GM19438 (cell line): ENCODE results near the gene MMP11.
A peak's percentile ranks its signal among the peaks of the same experiment; 100 is the strongest.
"Not testable (repeated sequence)": the region's sequence is repeated elsewhere in the genome, so short reads cannot be mapped to it uniquely, and the experiment has no call there.

ENCODE experiments used
- ATAC-seq: cut with Tn5 transposase; IDR thresholded peaks from one replicate; pipeline ENCODE4 v1.9.1; 2021; ENCODE audit warnings: low read depth; ENCODE audit not compliant: unreplicated experiment

MMP11 gene

DNA sequence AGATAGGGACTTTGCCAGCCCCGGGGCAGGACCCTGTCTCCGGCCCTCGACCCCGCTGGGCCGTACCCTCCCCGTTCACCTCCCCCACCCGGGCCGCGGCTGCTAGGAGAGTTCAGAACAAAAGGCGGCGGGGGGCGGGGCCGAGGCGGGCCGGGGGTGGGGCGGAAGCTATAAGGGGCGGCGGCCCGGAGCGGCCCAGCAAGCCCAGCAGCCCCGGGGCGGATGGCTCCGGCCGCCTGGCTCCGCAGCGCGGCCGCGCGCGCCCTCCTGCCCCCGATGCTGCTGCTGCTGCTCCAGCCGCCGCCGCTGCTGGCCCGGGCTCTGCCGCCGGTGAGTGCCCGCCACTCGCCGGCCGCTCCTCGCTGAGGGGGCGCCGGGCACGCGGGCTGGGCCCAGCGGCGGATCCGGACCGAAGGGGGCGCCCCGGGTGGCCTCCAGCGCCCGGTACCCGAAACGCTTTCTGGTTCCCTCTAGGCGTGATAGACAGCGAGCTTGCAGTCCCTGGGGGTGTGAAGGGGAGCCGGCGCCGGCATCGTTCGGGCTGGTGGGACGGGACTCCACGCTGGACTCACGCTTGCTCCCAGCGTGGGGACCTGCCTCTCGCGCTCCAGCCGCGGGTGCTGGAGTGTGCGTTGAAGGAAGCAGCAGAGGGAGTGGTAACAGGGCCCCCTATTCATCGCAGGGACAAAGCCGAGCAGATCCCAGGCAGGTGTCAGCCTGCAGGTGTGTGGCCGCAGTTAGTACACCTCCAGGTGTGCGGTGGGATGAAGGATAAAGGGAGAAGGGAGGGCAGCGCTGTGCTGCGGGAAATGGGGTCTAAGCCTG, at the start of gene MMP11:
TSS of gene MMP11 (plus strand) at position 201 of the 825 bp plus-strand sequence. CDS start at position 223, 22 bp downstream.
- no peak for ATAC-seq

- not testable (repeated sequence) for ATAC-seq
Measured at GRCh38 chr22:23728108-23728507, 44.5 kb upstream of the MMP11 start.

GRCh38 chr22:23737696-23738095, 35.0 kb upstream of the MMP11 start:
- ATAC-seq: no peak

GRCh38 chr22:23742505-23743264, 30.0 kb upstream of the MMP11 start:
- ATAC-seq: no peak

DNA sequence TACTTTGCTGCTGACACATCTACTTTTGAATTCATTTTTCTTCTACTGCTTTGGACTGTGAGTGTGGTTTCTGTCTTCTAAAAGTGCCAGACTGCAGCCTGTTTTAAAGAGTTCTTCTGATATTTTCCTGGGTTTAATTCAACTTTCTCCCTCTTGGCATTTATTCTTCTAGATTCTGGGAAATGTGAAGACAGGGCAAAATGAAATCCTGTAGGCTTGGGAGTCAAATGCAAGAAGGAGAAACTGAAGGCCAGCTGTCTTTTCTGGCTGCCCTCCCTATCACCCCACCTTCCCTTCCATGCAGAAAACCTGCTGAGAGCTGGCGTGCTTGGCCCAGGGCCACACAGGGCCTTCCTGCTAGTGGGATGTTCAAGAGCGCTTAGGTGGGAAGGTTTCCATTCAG, 29.3 kb upstream of the MMP11 start:
- no peak for ATAC-seq

DNA sequence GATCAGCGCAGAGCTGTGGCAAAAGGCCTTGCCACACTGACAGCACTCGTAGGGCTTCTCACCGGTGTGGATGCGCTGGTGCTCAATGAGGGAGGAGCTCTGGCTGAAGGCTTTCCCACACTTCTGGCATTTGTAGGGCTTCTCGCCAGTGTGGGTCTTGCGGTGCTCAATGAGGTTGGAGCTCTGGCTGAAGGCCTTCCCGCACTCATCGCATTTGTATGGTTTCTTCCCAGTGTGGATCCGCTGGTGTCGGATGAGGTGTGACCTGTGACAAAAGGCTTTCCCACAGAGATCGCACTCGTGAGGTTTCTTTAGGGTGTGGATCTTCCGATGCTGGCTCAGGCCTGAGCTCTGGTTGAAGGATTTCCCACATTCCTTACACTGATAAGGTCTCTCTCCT, 28.6 kb upstream of the MMP11 start:
- no peak for ATAC-seq

GRCh38 chr22:23744485-23744884, 28.2 kb upstream of the MMP11 start:
- no peak for ATAC-seq

DNA sequence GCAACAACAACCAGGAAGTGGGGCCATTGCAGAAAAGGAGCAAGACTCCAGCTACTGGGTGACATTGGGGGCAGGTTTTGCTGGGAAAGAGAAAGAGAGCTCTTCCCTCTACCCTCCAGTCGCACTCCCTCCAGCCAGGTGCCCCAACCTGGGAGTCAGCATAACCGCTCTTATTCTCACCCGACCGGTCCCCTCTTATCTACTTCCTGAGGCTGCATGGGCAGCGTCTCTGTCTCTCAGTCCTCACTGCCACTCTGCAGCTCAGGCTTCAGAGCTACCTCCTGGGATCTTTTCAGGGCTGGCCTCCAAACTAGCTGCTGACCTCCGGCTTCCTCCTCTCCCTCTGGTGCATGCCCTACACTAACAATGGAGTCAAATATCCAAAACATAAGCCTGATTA, 26.9 kb upstream of the MMP11 start:
- ATAC-seq: no peak

- ATAC-seq: no peak
Measured at GRCh38 chr22:23749841-23750301, 22.8 kb upstream of the MMP11 start.

- no peak for ATAC-seq
Measured at GRCh38 chr22:23750367-23750713, 22.3 kb upstream of the MMP11 start.

GRCh38 chr22:23750714-23751440, 21.8 kb upstream of the MMP11 start, which contains the start of gene ZNF70:
Gene ZNF70 (minus strand): TSS chr22:23751112. CDS start chr22:23745140, 5,972 bp downstream.
- ATAC-seq: peak; percentile 68

- ATAC-seq: no peak
Measured at GRCh38 chr22:23751441-23751996, 21.1 kb upstream of the MMP11 start.

DNA sequence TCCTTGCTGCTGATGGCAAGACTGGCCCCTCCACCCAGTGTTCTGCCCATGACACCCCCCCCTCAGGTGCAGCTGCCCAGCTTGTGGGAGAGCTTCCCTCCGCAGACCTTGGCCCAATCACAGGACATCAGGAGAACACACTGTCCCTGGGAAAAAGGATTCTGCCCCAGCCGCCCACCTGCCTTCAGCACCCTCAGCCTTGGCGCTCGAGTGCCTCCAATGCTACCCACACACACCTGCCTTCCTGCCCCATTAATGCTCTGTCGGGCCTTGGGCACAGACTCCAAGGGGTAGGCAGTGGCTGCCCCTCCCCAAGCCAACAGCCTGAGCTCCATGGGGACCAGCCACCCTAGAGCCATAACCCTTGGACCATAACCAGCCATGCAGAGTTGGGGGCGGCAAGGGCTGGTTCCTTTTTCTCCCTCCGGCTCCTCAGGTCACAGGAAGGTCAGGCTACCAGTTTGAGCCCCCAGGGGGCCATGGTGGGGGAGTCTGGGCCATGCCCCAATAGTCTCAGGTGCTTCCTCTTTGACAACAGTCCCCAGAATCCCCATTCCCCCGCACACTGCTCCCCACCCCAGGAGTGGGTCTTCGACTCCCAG, 20.5 kb upstream of the MMP11 start:
- no peak for ATAC-seq

DNA sequence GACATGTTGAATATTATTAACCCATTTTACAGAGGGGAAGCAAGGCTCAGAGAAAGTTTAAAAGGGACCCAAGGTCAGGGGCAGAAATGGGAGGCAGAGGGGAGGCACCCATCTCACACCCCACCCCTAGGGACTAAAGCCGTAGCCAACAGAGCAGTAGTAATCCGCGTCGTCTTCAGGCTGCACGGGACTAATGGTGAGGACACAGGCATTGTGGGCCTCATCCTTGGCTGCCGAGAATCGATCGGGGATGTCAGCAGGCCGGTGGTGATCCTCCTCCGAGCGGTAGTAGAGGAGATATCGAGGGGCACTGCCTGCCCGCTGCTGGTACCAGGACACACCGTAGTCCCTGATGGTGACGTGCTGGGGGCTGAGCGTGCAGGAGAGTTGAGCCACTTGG, 19.9 kb upstream of the MMP11 start:
- ATAC-seq: no peak

GRCh38 chr22:23753385-23753784, 19.3 kb upstream of the MMP11 start:
- no peak for ATAC-seq

GRCh38 chr22:23754220-23754919, 18.3 kb upstream of the MMP11 start, which contains the start of gene VPREB3:
Gene VPREB3 (minus strand): TSS chr22:23754425. CDS start chr22:23754363, 62 bp downstream.
- no peak for ATAC-seq

- no peak for ATAC-seq
Measured at GRCh38 chr22:23754980-23755636, 17.5 kb upstream of the MMP11 start.

DNA sequence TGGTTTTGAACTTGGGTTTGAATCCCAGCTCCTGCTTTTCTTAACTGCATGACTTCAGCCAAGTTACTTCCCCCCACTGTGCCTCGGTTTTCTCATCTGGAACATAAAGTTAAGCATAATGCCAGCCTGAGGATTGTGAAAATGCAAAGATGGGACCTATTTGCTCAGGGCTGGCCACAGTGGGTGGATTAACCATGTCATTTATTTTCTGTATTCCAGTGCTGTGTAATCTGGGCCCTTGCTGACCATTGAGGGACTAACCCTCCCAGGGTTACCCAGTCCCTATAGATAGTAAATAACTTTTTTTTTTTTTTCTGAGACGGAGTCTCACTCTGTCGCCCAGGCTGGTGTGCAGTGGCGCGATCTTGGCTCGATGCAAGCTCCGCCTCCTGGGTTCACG, 16.9 kb upstream of the MMP11 start:
- no peak for ATAC-seq

DNA sequence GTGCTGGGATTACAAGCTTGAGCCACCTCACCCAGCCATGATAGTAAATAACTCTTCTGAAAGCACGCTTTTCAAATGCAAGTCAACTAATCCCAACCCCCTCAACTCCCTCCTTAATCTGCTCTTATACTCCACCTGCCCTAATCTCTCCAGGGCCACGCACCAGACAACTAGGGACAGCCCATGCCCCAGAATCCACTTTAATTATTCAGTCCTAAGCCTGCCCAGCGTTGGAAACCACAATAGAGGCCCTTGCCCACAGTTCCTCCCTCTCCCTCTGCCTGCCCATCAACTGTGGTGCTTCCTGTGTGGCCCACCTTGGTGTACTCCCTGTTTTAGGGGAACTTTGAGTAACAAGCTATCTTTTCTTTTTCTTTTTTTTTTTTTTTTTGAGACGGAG, 15.8 kb upstream of the MMP11 start:
- ATAC-seq: no peak
